ENCODE measurements around the gene PWWP2B.

Gene PWWP2B

DNA sequence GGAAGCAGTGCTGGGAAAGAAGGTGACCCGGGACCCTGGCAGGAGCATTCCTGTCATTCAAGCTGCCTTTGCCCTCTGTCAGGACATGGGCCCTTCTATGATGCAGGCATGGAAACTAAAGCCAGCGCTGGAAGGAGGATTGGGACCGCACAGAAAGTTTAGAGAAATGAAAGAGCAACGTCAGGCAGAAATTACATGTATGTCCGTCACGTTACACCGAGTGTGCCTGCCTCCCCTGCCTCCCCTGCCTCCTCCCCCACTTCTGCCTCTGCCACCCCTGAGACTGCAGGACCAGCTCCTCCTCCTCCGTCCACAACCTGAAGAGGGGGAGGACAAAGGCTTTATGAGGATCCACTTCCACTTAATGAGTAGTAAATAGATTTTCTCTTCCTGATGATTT lies 13.9 kb upstream of the PWWP2B start:
- Histone ChIP-seq H3K4me1 (ENCODE audit: control insufficient read depth in 1 of 2, insufficient read depth in 1 of 2, low read depth in 1 of 2, low read length in 1 of 2) (peaks cover 28 to 35% of the 10 kb centered on the region in 2 experiments), H3K36me3 (no peaks in the 10 kb centered on the region), H3K9me3 (no peaks in the 10 kb centered on the region), H3K4me3 (ENCODE audit: low read depth in 1 of 2, low read length in 1 of 2) (no peak overlapping the region), H3K27ac (no peak overlapping the region), H3K27me3 (no peaks in the 10 kb centered on the region)
- TF ChIP-seq, protein P1, sequence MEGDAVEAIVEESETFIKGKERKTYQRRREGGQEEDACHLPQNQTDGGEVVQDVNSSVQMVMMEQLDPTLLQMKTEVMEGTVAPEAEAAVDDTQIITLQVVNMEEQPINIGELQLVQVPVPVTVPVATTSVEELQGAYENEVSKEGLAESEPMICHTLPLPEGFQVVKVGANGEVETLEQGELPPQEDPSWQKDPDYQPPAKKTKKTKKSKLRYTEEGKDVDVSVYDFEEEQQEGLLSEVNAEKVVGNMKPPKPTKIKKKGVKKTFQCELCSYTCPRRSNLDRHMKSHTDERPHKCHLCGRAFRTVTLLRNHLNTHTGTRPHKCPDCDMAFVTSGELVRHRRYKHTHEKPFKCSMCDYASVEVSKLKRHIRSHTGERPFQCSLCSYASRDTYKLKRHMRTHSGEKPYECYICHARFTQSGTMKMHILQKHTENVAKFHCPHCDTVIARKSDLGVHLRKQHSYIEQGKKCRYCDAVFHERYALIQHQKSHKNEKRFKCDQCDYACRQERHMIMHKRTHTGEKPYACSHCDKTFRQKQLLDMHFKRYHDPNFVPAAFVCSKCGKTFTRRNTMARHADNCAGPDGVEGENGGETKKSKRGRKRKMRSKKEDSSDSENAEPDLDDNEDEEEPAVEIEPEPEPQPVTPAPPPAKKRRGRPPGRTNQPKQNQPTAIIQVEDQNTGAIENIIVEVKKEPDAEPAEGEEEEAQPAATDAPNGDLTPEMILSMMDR (IDR thresholded peaks at IDR 0.05) = no peak

DNA sequence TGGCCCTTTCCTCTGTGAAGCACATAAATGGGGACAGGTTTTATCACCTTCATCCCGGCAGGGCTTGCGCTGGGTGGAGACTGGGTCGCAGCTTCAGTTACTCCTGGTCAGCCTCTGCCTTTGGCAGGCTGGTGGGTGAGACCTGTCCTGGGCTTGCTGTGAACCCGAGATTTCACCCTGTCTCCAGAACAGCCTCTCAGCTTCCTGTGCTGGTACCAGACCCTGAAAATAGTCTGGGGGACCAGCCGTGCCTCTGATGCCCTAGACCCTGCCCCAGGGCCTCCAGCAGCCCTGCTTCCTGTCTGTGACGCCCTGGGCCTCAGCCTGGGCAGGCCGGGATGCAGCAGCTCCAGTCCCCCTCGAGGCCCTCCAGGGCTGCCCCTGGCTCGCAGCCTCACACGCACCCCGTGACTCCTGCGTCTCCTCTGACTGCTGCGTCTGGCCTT lies 13.2 kb upstream of the PWWP2B start:
- no peak overlapping the region for H3K4me3 ChIP-seq (ENCODE audit: low read depth in 1 of 2, low read length in 1 of 2)
- no peaks in the 10 kb centered on the region for H3K36me3 ChIP-seq
- H3K9me3 ChIP-seq = no peaks in the 10 kb centered on the region
- TF ChIP-seq, protein P1 (IDR thresholded peaks at IDR 0.05) = no peak
- H3K27ac ChIP-seq = no peak overlapping the region
- peaks cover under 1% of the 10 kb centered on the region for H3K27me3 ChIP-seq
- H3K4me1 ChIP-seq (ENCODE audit: control insufficient read depth in 1 of 2, insufficient read depth in 1 of 2, low read depth in 1 of 2, low read length in 1 of 2) = peaks cover 28 to 35% of the 10 kb centered on the region in 2 experiments

DNA sequence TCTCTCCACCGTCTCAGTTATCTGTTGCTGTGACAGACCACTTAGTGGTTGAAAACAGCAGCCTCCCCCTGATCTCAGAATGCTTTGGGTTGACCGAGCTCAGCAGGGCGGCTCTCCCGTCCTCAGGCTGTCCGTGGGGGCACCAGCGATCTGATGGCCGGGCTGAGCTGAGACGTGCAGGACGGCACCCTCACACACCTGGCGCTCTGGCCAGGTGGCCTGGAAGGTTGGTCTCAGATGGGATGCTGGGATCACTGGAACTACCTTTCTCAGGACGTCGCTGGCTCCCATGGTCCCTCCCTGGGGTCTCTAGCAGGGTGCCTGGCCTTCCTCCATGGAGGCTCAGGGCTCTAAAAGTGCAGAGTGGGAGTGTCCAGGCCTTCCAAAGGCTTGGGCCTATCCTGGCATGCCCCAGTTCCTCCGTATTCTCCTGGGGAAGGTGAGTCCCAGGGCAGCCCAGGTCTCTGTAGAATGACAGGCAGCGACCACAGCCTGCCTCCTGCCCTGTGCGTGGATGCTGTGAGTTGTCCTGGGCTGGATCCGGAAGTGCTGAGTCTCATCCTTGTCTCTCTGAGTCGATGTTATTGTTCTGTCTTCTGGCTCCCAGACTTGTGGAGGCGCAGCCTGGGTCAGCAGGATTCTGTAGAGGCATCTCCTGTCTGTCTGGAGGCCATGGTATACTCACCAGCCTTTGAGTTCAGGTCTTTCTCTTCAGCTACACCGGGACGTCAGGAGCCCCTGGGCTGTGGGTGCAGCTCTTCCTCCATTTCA lies 12.2 kb upstream of the PWWP2B start:
- H3K36me3 ChIP-seq = no peaks in the 10 kb centered on the region
- peaks cover 11% of the 10 kb centered on the region for H3K27me3 ChIP-seq
- H3K4me1 ChIP-seq (ENCODE audit: control insufficient read depth in 1 of 2, insufficient read depth in 1 of 2, low read depth in 1 of 2, low read length in 1 of 2) = peaks cover 28 to 35% of the 10 kb centered on the region in 2 experiments
- TF ChIP-seq, protein P1 (IDR thresholded peaks at IDR 0.05) = no peak
- H3K4me3 ChIP-seq (ENCODE audit: low read depth in 1 of 2, low read length in 1 of 2) = no peak overlapping the region
- H3K27ac ChIP-seq = no peak overlapping the region
- no peaks in the 10 kb centered on the region for H3K9me3 ChIP-seq

DNA sequence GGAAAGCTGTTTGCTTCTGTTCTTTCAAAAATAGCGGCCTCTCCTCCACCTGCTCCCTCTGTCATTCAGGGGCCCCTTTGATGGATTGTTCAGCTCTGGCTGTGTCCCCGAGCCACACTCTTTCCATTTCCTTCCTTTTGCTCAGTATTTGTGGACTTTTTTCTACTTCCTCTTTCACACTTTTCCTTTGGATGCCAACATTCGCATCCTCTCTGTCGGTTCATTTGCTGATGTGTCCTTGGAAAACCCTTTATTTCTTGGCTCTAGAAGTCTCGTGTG lies 11.7 kb upstream of the PWWP2B start:
- TF ChIP-seq, protein P1 (IDR thresholded peaks at IDR 0.05) = no peak
- Histone ChIP-seq H3K36me3 (no peaks in the 10 kb centered on the region), H3K4me1 (ENCODE audit: control insufficient read depth in 1 of 2, insufficient read depth in 1 of 2, low read depth in 1 of 2, low read length in 1 of 2) (peaks cover 28 to 35% of the 10 kb centered on the region in 2 experiments), H3K27ac (no peak overlapping the region), H3K4me3 (ENCODE audit: low read depth in 1 of 2, low read length in 1 of 2) (no peak overlapping the region), H3K9me3 (no peaks in the 10 kb centered on the region), H3K27me3 (peaks cover 16% of the 10 kb centered on the region)

DNA sequence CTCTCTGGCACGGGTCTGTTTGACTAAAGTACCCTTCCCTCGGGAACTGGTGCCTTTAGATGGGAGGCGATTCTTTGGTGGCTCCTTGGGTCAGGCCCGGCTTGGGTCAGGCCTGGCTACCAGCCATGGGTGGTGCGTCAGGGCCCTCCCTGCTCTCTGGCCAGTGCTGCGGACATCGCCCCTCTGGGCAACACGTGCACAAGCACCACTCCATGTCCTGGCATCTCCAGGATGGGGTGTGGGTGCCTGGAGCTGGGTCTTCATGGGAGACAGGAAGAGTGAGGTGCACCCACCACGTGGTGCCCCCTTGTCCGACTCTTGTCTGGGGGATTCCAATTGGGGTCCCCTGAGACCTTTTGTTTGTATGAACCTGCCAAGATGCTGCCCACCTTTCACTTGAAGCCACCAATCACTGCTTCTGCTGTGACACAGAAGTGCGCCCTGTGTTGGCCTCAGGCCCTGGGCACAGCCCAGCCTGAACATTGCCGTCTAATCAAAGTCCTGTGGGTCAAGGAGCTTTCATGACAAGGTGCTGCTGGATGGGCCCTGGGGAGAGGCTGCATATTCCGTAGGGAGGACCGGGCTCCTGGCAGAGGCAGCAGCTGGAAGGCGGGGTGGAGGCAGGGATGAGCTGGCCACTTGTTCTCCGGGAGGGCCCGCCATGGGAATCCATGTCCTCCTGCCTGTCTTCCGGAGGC lies 11.1 kb upstream of the PWWP2B start:
- Histone ChIP-seq H3K4me1 (ENCODE audit: control insufficient read depth in 1 of 2, insufficient read depth in 1 of 2, low read depth in 1 of 2, low read length in 1 of 2) (peaks cover 28 to 35% of the 10 kb centered on the region in 2 experiments), H3K36me3 (no peaks in the 10 kb centered on the region), H3K4me3 (ENCODE audit: low read depth in 1 of 2, low read length in 1 of 2) (no peak overlapping the region), H3K9me3 (no peaks in the 10 kb centered on the region), H3K27me3 (peaks cover 21% of the 10 kb centered on the region), H3K27ac (no peak overlapping the region)
- TF ChIP-seq, protein P1 (IDR thresholded peaks at IDR 0.05) = no peak

Measured in neutrophil (primary cell).